ENCODE data around the gene SCFD2.

- no peak for TF ChIP-seq EZH2 (IDR thresholded peaks at IDR 0.05; ENCODE audit: insufficient read depth, poor library complexity, severe bottlenecking)
- TF ChIP-seq EZH2phosphoT487 (IDR thresholded peaks at IDR 0.05; ENCODE audit: insufficient read depth, low read depth), result no peak
Measured at GRCh38 chr4:53121264-53121865, 244.5 kb downstream of the SCFD2 start.
